Measurements from ENCODE around the gene TMC2.
"Not testable (repeated sequence)": the region's sequence is repeated elsewhere in the genome, so short reads cannot be mapped to it uniquely, and the experiment has no call there.

- not testable (repeated sequence) for TF ChIP-seq CTCF, POLR2AphosphoS5 (IDR thresholded peaks at IDR 0.05)
These were observed 13.4 kb upstream of the TMC2 start for GRCh38 chr20:2522826-2523429.
